Measurements from ENCODE around the gene RCE1.

The RCE1 gene

GRCh38 chr11:66854729-66855211 is 11.5 kb downstream of the RCE1 start:
- Mint-ChIP-seq H3K4me1 (peaks cover 15% of the 10 kb centered on the region), H3K9me3 (no peaks in the 10 kb centered on the region), H3K27me3 (ENCODE audit: low read depth, poor library complexity) (no peaks in the 10 kb centered on the region), H3K36me3 (ENCODE audit: low read depth) (no peaks in the 10 kb centered on the region), H3K4me3 (peak overlapping the region; percentile 85), H3K27ac (no peak overlapping the region)
- DNase-seq, result no peak
- TF ChIP-seq CTCF (IDR thresholded peaks at IDR 0.05), result no peak

- Mint-ChIP-seq H3K27ac (no peak overlapping the region), H3K4me3 (peak overlapping the region; percentile 85), H3K36me3 (ENCODE audit: low read depth) (no peaks in the 10 kb centered on the region), H3K4me1 (peaks cover 15% of the 10 kb centered on the region), H3K9me3 (no peaks in the 10 kb centered on the region), H3K27me3 (ENCODE audit: low read depth, poor library complexity) (no peaks in the 10 kb centered on the region)
- DNase-seq, result peak; percentile 93
- no peak for TF ChIP-seq CTCF (IDR thresholded peaks at IDR 0.05)
Measured at GRCh38 chr11:66855574-66856495, 12.6 kb downstream of the RCE1 start.

GRCh38 chr11:66856496-66857233 is 13.4 kb downstream of the RCE1 start, which contains the start of gene LRFN4:
Gene LRFN4 (plus strand): TSS chr11:66857064. CDS start chr11:66857745, 681 bp downstream.
- H3K27me3 Mint-ChIP-seq (ENCODE audit: low read depth, poor library complexity), result no peaks in the 10 kb centered on the region
- H3K4me1 Mint-ChIP-seq, result peaks cover 15% of the 10 kb centered on the region
- TF ChIP-seq CTCF (IDR thresholded peaks at IDR 0.05), result no peak
- DNase-seq, result peak; percentile 72
- H3K9me3 Mint-ChIP-seq, result no peaks in the 10 kb centered on the region
- H3K4me3 Mint-ChIP-seq, result peak within 1 kb of the TSS; percentile 90
- peak within 1 kb of the TSS; percentile 94 for H3K27ac Mint-ChIP-seq
- H3K36me3 Mint-ChIP-seq (ENCODE audit: low read depth), result no peaks in the 10 kb centered on the region

GRCh38 chr11:66857234-66857926 is 14.1 kb downstream of the RCE1 start:
- TF ChIP-seq CTCF (IDR thresholded peaks at IDR 0.05), result no peak
- no peak overlapping the region for H3K27ac Mint-ChIP-seq
- H3K4me1 Mint-ChIP-seq, result peaks cover 15% of the 10 kb centered on the region
- peak overlapping the region; percentile 81 for H3K4me3 Mint-ChIP-seq
- no peaks in the 10 kb centered on the region for H3K36me3 Mint-ChIP-seq (ENCODE audit: low read depth)
- DNase-seq, result no peak
- H3K9me3 Mint-ChIP-seq, result no peaks in the 10 kb centered on the region
- no peaks in the 10 kb centered on the region for H3K27me3 Mint-ChIP-seq (ENCODE audit: low read depth, poor library complexity)

GRCh38 chr11:66857927-66858185 is 14.6 kb downstream of the RCE1 start:
- H3K27ac Mint-ChIP-seq, result no peak overlapping the region
- peaks cover 15% of the 10 kb centered on the region for H3K4me1 Mint-ChIP-seq
- peak overlapping the region; percentile 81 for H3K4me3 Mint-ChIP-seq
- no peaks in the 10 kb centered on the region for H3K27me3 Mint-ChIP-seq (ENCODE audit: low read depth, poor library complexity)
- H3K36me3 Mint-ChIP-seq (ENCODE audit: low read depth), result no peaks in the 10 kb centered on the region
- DNase-seq, result no peak
- TF ChIP-seq CTCF (IDR thresholded peaks at IDR 0.05), result no peak
- H3K9me3 Mint-ChIP-seq, result no peaks in the 10 kb centered on the region
